Measurements from ENCODE around the gene PDE6A.
"Not testable (repeated sequence)": the region's sequence is repeated elsewhere in the genome, so short reads cannot be mapped to it uniquely, and the experiment has no call there.

The PDE6A gene

GRCh38 chr5:149951138-149951749 lies 6.7 kb upstream of the PDE6A start:
- no peak for DNase-seq (ENCODE audit: low read depth)

DNA sequence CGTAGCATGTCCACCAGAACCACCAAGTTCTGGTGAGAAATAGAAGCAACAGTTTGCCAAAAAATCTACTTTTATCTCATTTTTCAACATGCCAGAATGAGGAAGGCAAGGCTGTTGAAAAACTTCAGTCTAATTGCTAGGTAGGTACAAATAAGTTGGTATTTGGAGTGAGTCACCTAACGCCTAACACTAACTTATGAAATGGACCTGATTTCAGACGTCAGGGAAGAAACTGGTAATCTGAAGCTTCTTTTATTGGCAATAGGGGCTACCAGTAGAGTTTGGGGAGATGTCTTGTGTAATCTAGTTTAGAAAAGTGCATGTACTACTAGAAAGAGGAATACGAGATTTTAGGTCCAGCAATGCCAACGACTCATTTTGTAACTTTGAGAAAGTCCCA lies 4.4 kb upstream of the PDE6A start:
- no peak for DNase-seq (ENCODE audit: low read depth)

DNA sequence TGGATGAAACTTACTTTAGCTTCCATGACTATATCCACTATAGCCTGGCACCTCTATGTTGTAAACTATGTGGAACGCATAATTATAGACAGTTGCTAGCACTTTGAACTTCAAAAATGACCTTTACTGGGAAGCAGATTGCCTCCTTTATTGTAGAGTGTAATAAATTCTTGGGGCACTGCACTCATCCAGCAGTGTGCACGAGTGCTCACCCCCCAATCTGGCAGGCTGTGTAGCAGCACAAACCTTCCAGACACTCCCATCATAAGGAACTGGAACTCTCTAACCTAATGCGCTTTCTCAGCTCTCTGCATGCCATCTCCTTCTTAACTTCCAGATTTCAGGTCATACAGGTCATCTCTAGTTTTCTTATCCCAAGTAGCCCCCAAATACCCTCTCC lies 1.5 kb upstream of the PDE6A start:
- DNase-seq (ENCODE audit: low read depth): no peak

DNA sequence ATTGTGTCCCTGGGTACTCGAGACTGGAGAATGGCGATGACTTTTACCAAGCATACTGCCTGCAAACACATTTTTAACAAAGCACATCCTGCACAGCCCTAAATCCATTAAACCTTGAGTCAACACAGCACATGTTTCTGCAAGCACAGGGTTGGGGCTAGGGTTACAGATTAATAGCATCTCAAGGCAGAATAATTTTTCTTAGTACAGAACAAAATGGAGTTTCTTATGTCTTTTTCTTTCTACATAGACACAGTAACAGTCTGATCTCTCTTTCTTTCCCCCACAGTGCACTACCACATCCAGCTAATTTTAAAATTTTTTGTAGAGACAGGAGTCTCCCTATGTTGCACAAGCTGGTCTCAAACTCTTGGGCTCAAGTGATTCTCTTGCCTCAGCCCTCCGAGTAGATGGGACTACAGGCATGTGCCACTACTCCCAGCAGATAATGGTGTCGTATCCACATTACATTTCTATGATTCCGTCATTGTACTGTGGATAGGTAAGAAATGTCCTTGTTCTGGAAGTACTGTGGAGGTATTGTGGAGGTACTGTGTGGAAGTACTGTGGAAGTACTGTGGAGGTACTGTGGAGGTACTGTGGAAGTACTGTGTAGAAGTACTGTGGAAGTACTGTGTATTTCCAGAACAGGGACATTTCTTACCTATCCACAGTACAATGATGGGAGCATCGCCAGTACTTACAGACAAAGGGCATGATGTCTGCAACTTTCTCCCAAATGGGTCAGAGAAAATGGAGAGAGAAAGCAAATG lies 1.2 kb downstream of the PDE6A start:
- DNase-seq (ENCODE audit: low read depth): not testable (repeated sequence)

GRCh38 chr5:149942741-149943169 lies 1.8 kb downstream of the PDE6A start:
- DNase-seq (ENCODE audit: low read depth): not testable (repeated sequence)

DNA sequence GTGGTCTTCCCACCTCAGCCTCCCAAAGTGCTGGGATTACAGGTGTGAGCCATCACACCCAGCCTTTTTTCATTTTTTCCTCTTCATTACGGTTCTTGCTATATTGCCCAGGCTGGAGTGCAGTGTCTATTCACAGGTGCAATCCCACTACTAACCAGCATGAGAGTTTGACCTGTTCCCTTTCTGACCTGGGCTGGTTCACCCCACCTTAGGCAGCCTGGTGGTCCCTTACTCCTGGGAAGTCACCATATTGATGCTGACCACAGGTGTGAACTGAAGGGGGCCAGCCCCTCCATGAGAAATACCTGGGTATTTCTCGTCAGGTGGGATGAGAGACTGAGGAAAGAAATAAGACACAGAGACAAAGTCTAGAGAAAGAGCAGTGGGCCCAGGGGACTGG lies 2.4 kb downstream of the PDE6A start:
- DNase-seq (ENCODE audit: low read depth): no peak

GRCh38 chr5:149941795-149942194 lies 2.8 kb downstream of the PDE6A start:
- DNase-seq (ENCODE audit: low read depth): no peak

GRCh38 chr5:149940941-149941644 lies 3.5 kb downstream of the PDE6A start:
- DNase-seq (ENCODE audit: low read depth): no peak

DNA sequence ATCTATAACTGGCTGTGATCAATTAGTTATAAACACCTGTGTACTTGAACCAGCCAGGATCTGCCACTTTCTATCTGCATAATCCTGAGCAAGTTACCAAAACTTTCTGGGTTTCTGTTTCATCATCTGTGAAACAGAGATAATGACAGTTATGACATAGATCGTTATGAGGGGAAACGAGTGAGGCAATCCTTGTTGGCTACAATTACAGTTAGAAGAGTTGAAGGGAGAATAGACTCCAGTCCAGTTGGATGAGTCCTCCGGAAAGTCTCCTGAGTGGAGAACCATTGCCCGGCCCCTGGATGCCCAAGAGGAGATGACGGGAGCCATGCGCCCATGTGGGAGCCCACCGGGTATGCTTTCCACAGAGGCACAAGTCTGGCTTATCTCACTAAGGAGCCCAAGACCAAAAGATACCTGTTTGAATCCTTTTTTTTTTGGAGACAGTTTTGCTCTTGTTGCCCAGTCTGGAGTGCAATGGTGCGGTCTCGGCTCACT lies 4.5 kb downstream of the PDE6A start:
- DNase-seq (ENCODE audit: low read depth): no peak

- DNase-seq (ENCODE audit: low read depth): no peak
These were observed 5.0 kb downstream of the PDE6A start for GRCh38 chr5:149939546-149939945.

- no peak for DNase-seq (ENCODE audit: low read depth)
These were observed 5.7 kb downstream of the PDE6A start for GRCh38 chr5:149938791-149939358.

DNA sequence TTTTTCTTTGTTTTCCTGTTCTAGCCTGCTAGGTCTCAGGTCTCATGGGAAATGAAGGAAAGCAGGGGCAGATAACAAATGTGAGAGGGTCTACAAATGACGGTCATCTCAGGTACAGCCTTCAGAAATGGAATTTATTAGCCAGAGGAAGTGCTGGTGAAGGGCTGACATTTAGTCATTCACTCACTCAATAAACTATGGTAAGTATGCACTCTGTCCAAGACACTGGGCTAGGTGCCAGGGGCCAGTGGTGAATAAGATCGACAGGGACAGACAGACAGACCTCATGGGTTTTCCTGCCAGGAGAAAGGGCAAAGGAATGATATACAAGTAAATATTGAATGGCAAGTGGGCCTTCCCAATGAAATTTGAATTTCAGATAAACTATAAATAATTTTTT lies 6.3 kb downstream of the PDE6A start:
- no peak for DNase-seq (ENCODE audit: low read depth)

GRCh38 chr5:149937610-149938009 lies 7.0 kb downstream of the PDE6A start:
- DNase-seq (ENCODE audit: low read depth): no peak

DNA sequence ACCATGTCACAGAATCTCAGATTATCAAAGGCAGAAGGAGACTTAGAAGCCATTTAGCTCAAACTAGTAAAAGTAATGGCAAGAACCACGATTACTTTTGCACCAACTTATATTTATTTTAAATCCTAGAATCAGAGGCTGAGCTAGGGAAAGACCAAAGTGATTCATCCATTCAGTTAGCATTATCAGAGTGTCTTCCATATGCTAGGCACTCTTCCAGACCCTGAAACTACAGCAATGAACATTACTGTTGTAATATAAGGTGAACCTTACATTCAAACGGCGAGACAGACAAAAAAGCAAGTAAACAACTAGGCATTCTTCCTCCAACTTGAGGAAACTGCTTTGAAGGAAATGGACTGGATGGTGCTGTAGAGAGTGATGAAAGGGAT lies 7.9 kb downstream of the PDE6A start:
- no peak for DNase-seq (ENCODE audit: low read depth)

DNA sequence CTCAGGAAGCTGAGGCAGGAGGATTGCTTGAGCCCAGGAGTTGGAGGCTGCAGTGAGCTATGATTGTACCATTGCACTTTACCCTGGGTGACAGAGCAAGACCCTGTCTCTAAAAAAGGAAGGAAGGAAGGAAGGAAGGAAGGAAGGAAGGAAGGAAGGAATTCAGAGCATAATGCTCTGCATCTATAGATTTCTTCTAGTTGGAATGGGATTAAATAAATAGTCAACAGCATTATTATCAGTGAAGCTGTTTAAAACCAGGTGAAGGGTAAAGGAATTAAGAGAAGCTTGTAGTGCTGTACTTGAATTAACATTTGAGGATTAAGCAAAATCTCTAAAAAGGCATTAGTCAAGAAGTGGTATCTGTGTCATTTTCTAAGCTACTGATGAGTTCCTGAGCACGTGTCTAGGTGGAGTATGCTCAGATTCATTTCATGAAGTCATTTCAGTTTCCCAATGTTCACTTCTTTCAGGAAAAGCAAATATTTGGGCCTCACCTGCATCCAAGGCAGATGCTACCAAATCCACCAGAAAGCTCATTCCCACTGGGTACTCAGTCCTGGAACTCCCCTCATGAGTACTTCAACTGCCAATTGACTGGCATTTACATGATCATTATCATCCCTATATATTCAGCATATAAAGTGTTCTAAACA lies 8.4 kb downstream of the PDE6A start:
- DNase-seq (ENCODE audit: low read depth): no peak

GRCh38 chr5:149935431-149935901 lies 9.1 kb downstream of the PDE6A start:
- no peak for DNase-seq (ENCODE audit: low read depth)

GRCh38 chr5:149932445-149933350 lies 11.9 kb downstream of the PDE6A start:
- no peak for DNase-seq (ENCODE audit: low read depth)

GRCh38 chr5:149931992-149932436 lies 12.6 kb downstream of the PDE6A start:
- no peak for DNase-seq (ENCODE audit: low read depth)

GRCh38 chr5:149930749-149931574 lies 13.6 kb downstream of the PDE6A start:
- DNase-seq (ENCODE audit: low read depth): no peak

Data from activated T-helper 9 cell treated with anti-CD3 and anti-CD28 coated beads, Interleukin-2, amount 50 U/mL, for 16 hours (primary cell).